A204.1 (cell line): Measurements from ENCODE around the gene TKT.

Experiments
- FAIRE-seq: peaks from 2 replicates; lab custom pipeline; 2012; peaks lifted over from hg19 to GRCh38; lab: Jason Lieb, UNC

Gene TKT

DNA sequence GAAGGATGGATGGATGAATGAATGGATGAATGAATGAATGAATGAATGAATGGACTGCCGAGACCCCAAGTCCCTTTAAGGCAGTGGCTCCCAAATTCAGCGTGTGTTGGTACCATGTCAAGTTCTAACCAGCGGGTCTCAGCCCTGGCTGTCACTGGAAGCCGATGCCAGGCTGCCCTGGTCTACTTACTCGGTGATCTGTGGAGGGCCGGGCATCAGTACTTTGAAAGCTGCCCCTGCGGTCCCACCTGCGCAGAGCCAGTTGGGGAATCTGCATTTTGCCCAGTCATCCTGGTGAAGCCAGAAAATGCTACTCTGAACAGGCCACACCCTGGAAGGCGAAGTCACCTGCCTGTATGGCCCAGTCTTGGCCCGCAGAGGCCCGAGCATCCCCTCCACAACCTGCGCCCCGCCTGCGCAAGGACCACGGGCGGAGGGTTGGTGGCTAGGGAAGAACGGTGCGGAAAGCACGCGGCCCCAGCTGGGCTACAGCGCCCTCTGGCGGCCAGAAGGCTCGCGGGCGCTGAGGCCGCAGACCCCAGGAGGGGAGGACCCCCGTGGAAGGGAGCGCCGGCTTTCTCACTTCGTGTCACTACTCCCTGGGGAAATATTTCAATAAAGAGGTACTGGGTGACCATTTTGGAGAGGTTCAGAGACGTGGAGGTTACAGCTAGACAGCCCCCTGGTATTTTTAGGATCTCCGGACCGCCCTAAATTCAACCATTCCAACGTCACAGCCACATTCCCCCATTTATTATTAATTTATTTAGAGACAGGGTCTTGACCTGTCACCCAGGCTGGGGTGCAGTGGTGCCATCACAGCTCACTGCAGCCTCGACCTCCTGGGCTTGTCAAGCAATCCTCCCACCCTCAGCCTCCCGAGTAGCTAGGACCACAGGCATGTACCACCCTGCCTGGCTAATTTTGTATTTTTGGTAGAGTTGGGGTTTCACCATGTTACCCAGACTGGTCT is 59.9 kb downstream of the TKT start:
- no peak for FAIRE-seq

DNA sequence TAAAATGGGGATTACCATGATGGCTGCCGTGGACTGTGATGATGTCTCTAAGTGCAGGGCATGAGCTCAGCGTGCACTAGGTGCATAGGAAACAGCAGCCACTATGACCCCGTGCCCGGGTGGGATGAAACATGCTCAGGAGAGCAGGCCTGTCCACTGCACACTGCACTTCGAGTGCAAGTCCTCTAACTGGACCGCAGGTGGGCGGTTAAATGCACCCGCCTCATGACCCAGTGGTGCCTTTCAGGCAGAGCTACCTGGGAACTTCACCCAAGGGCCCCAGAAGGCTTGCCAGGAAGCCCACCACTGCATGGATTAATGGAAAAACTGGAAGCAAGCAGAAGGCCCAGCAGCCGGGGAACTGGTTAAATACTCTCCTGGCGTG is 60.8 kb downstream of the TKT start:
- no peak for FAIRE-seq

DNA sequence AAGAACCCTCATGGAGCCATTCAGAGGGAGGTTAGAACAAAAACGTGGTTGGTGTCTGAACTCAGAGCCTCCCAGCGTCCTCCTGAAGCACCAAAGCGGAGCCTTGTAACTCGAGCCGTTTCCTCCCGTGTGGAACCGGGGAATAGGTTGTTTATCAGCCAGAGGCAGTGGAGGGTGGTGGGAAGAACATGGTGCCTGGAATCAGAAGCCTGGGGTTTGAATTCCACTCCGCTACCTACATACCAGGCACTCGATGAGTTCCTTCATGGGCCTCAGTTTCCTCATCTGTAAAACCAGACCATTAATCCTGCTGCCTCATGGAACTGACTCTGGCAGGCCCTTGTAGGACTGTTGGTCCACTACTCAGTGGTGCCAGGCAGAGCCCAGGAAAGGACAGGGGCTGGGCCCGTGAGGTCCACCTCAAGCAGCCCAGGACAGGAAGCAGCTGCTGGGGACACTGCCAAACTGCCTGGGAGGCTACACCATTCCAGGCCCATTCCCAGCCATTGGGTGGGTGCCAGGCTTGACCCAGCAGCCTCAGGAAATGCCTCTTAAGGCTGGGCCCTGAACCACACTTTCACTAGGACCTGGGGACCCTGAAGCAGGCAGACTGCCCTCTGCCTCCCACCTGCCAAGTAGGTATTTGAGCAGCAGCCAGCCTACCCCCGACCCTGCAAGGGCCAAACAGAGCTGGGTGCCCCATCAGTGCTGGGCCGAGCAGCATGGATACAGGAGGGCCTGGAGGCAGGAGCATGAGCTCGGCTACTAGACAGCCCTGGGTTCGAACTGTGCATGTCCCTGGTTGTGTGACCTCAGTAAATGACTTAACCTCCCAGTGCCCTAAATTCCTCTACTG is 61.4 kb downstream of the TKT start:
- FAIRE-seq: no peak

- no peak for FAIRE-seq
Measured at GRCh38 chr3:53193466-53194209, 62.2 kb downstream of the TKT start.

DNA sequence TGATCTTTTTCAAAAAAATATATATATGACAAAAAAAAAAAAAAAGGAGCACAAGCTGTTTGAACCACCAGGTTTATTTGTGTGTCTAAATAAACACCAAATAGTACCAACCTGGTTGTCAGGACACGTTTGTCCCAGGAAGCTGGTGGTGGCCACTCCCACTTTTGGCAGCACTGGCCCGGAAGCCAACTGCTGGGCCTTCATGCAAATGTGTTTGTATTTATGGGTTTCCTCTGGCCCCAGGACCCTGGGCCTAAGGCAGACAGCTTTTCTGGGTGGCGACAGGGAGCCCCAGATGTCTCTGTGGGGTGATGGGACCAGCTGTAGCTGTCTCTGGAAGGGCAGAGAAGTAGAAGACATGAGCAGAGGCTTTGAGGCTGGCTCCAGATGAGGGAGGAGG is 63.2 kb downstream of the TKT start:
- FAIRE-seq: no peak

GRCh38 chr3:53191836-53192480 is 63.9 kb downstream of the TKT start:
- no peak for FAIRE-seq

GRCh38 chr3:53190659-53191058 is 65.2 kb downstream of the TKT start:
- no peak for FAIRE-seq

GRCh38 chr3:53189276-53189675 is 66.5 kb downstream of the TKT start:
- FAIRE-seq: no peak

DNA sequence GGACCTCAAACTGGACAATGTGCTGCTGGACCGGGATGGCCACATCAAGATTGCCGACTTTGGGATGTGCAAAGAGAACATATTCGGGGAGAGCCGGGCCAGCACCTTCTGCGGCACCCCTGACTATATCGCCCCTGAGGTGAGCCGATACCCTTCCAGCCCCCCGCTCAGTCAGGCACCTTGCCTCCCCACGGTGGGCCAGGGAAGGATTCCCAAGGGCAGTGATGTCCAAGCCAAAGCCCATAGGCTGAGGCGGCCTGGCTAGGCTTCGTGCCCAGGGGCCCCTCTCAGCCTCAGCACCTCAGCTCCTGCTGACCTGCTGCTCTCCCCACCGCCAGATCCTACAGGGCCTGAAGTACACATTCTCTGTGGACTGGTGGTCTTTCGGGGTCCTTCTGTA is 67.1 kb downstream of the TKT start:
- FAIRE-seq: no peak

DNA sequence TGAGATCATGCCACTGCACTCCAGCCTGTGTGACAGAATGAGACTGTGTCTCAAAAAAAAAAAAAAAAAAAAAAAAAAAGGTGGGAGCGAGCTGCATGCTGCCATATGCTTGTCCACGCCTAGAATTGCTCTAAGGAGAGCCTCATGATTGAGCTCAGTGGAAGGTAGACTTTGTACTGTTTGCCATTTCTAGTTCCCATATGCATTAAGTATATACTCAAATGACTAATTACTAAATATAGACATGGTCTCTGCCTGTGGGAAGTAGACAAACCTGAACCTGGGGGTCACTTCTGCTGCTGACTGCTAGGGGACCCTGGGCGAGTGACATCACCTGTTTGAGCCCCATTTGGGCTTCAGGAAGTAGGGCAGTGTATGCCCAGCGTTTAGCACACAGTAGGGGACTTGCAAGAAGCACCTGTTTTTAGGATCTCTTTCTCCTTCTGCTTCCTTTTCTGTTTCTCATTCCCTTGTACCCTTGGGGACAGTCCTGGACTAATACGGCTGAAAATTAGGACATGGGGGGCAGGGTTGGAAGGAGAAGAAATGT is 67.6 kb downstream of the TKT start:
- no peak for FAIRE-seq

GRCh38 chr3:53187430-53187829 is 68.4 kb downstream of the TKT start:
- FAIRE-seq: no peak

GRCh38 chr3:53186726-53187125 is 69.1 kb downstream of the TKT start:
- FAIRE-seq: no peak

DNA sequence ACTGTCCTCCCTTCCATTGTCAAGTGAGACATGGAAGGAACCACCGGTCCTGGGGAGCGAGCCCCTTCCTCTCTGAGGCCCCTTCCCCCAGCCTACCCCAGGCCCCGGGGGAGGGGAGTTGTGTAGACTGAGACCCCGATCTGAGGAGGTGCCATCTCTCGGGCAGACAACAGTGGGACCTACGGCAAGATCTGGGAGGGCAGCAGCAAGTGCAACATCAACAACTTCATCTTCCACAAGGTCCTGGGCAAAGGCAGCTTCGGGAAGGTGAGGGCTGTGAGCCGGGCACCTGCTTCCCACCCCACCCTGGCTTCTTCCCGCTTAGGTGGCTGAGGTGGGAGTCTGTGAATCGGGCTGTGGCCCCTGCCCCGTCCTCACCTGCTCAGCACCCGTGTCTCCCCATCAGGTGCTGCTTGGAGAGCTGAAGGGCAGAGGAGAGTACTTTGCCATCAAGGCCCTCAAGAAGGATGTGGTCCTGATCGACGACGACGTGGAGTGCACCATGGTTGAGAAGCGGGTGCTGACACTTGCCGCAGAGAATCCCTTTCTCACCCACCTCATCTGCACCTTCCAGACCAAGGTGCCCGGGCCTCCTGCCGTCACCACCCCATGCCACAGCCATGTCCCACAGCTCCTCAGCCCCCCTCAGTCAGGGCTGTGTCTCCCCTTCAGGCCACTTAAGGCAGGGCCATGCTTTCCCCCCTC is 69.9 kb downstream of the TKT start:
- no peak for FAIRE-seq

- FAIRE-seq: no peak
Measured at GRCh38 chr3:53184701-53185100, 71.1 kb downstream of the TKT start.

- no peak for FAIRE-seq
Measured at GRCh38 chr3:53183514-53183913, 72.3 kb downstream of the TKT start.

- FAIRE-seq: no peak
Measured at GRCh38 chr3:53182764-53183355, 73.0 kb downstream of the TKT start.

GRCh38 chr3:53181528-53181927 is 74.3 kb downstream of the TKT start:
- FAIRE-seq: no peak

GRCh38 chr3:53181024-53181371 is 74.8 kb downstream of the TKT start:
- no peak for FAIRE-seq

- FAIRE-seq: no peak
Measured at GRCh38 chr3:53180305-53181023, 75.4 kb downstream of the TKT start.

- FAIRE-seq: no peak
Measured at GRCh38 chr3:53179580-53179979, 76.2 kb downstream of the TKT start.
